Adrenal gland (tissue), 5 donors: Measurements from ENCODE around the gene ACY1.

Experiments used
- CTCF ChIP-seq, 6 experiments: fragments of 450-650 bp in 4 of 6; fragments of 200-600 bp in 2 of 6; sonication (generic) in 1 of 6; IDR thresholded peaks; 1 replicate in 5 of 6; 2 replicates in 1 of 6; pipeline versions ENCODE4 v1.5.1 to v1.8.0; 2016 to 2021; ENCODE audit warnings: antibody characterized with exemption in 6 of 6, mild to moderate bottlenecking in 2 of 6, moderate library complexity in 1 of 6
- POLR2A ChIP-seq, 2 donors: fragments of 450-650 bp; IDR thresholded peaks; one replicate each; pipeline ENCODE4 v1.6.1; 2017; ENCODE audit warnings: antibody characterized with exemption in 2 of 2, mild to moderate bottlenecking in 2 of 2, moderate library complexity in 1 of 2
- donor health status: DM: no; HTN: no; CAD: no.

DNA sequence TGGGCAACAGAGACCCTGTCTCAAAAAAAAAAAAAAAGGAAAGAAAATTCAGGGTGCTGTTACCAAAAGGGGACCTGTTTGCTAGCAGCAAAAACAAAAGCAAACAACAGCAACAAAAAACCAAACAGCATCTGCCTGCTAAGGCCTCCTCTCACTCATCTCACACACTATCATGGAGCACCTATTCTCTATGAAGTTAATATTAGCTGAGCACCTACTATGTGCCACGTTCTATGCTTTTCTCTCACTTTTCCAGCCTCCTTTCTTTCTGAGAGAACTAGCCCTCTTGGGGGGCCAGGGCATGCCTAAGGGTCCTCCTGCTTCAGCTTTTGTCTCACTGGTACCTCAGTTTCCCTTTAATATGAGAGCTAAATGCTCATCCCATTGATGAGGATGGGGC is 28.6 kb upstream of the ACY1 start:
- TF ChIP-seq CTCF (IDR thresholded peaks at IDR 0.05) = no peak
- no peak for TF ChIP-seq POLR2A (IDR thresholded peaks at IDR 0.05)
